Jurkat, Clone E6-1 (cell line): ENCODE data around the gene TBX5.

Experiments
- DNase-seq: peaks from one replicate; pipeline ENCODE4 v3.0.0-alpha.2; 2011; ENCODE audit warnings: low read depth, low spot score
- H3K4me3 ChIP-seq: 2 replicates; pipeline ENCODE4 v1.5.1; 2011; ENCODE audit warnings: mild to moderate bottlenecking, low read length, control low read depth, moderate library complexity

TBX5 gene

DNA sequence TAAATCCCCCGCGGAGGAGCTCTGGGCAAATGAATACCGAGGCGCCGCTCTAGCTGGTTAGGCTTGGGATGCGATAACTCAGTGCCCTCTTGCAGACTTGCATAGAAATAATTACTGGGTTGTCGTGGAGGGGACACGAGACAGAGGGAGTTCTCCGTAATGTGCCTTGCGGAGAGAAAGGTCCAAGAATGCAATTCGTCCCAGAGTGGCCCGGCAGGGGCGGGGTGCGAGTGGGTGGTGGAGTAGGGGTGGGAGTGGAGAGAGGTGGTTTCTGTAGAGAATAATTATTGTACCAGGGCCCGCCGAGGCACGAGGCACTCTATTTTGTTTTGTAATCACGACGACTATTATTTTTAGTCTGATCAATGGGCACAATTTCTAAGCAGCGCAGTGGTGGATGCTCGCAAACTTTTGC is 2.5 kb upstream of the TBX5 start:
- no peak overlapping the region for H3K4me3 ChIP-seq
- DNase-seq, result no peak

DNA sequence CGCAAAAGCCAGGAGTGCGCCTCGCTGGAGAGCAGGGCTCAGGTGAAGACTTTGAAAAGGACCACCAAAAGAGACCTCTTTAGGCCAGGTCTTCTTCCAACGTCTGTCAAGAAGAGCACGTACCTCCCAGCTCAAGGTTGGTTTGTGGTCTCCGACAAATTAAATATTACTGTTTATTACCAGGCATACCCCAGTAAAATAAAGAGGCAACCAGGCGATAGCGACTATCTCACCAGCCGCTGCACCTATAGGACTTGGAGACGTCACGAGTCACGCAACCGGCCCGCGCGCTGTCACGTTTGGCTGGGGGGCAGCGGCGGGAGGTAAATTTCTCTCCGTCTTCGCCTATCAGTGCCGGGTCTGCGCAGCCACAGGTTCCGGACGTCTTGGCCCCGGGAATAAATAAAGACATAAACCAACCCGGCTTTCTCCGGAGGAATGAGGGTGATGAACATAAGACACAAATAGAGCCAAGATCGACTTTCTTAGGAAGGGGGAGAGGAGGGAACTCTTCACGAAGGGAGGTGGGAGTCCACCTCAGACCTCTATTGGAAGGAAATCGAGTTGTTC is 2.0 kb upstream of the TBX5 start:
- no peak overlapping the region for H3K4me3 ChIP-seq
- no peak for DNase-seq

DNA sequence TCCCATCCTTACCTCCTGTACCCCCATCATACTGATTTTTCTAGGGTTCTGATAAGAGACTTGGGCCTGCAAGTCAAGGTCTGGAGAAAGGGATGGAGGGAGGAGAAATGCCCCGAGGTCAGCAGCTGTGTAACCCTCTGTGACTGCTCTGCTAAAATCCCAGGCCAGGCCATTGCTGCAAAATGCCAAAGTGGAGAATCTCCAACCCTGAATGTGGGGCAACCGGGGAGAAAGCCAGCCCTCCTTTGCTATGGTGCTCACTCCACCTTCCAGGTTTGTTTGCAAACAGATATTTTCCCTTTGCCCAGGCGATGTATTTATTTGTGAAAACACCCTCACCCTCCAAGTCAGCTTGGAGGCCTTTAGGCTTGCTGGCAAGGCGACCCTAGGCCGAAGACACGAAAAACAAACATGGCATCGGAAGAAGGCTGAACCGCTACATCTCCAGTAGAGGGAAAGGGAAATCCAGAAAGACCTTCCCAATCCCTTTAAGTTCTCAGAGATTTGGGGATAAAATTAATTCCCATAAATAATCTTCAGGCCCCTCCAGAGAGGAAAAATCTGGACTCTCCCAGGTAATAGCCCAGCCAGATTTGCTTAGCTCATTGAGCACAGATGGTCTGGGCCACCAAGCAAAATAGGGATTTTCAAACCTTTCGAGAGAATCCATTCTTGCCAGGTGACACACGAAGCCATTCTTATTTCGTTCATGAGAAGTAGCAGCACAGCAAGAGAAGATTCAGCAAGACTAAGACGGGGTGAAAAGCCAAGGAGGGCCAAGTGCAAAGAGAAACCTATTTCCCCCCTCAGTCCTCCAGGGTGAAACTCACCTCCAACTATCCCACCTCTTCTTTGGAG is 1.3 kb upstream of the TBX5 start:
- H3K4me3 ChIP-seq, result no peak overlapping the region
- no peak for DNase-seq

DNA sequence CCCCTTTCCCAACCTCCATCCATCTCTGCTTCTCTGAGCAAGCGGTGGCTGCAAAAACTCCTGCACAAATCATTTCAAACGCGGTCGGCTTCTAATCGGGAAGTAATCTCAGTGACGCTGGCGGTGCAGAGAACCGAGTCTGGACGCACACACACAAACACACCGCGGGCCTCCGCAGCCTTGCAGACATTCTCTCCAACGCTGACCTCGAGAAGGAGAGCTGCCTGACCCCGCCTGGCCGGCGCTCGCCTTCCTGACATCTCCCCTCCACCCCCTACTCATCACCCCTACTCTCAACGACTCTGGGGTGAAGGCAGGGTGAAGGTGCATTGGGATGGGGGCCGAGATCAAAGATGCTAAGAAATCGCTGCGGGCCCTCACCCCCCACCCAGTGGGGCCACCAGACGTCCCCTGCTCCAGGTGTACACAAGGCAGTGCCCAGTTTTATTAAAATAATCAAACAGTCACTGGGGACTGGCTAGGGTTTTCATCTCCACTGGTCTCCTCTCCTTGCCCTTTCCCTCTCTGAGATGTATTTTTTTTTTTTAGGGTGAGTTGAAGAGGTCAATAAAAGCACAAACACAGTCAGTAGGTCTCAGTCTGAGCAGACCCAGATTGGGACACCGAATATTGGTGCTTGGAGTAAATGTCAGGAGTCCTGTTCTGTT is 506 bp upstream of the TBX5 start:
- DNase-seq, result no peak
- H3K4me3 ChIP-seq, result no peak overlapping the region

DNA sequence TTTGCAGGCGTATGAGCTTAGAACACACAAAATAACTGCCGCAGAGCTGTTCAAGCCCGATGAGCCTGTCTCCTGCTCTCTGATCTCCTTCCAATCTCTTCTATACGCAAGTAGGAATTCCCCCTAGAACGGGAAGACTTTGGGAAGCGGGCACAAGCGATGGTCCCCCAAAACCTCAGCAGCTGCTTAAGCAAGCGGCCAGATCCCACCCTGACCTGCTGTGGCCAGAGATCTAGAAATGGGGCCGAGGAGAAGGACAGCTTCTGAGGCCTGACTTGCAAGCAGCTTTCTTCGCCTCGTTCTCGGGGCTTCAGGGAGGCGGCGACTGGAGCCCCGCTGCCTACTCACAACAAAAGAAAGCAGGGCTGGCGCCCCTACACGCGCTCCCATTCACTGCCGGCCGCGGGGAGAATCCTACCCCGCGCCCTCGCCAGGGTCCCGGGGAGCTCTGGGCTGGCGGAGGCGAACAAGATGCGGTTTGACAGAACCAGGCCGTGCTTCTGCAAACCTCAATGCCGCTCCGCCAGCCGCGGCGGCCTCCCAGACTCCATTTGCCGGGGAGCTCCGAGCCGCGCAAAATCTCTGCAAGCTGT is 922 bp downstream of the TBX5 start:
- H3K4me3 ChIP-seq, result no peak overlapping the region
- DNase-seq, result no peak

DNA sequence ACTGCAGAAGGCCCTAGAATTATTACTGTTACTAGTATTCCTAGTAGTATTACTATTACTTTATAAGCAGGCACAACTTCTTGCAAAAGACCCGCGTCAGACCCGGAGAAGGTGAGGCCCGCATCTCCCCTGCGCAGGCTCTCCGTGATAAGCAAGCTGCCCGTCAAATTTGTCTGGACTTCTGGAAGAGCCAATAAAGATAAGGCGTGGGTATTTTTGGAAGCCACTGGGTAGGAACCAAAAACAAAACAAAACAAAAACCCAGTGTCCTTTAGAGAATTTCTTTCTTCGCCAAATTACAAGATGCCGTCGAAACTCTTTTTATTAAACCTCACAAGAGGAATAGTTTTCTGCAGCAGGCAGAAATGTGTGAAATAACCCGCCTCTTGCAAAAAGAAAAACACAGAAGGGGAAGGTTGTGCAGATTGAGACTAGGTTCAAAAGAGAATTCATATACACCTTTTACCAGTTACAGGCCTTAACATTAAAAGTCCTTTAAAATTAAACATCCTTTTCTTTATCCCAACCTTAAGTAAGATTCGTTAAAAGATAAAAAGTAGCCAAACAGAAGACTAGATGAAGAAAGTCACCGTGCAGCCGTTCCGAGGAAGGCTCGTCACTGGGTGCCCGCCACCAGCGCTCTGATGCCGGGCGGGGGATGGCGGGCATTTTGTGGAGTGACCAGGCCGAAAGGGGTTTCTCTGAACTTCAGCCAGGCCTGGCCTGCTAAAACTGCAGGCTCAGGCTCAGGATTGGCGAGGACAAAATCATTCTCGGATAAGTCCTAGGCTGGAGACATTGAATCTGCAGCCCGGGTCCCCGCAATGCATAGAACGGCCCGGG is 1.6 kb downstream of the TBX5 start:
- no peak overlapping the region for H3K4me3 ChIP-seq
- no peak for DNase-seq

DNA sequence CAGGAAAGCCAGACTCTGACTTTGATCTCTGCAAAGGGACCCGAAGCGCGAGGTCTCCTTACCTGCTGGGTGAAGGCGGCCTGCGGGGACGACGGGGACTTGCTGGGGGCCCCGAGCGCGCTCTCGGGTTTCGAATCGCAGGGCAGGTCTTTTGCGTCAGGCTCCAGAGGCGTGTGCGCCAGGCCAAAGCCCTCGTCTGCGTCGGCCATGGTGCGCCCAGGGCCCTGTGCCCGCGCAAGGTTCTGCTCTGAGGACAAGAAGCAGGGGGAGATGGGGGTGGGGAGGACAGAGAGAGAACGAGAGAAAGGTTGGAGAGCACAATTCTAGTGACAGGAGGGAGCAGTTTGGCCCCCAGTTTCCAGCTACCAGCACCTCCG is 2.3 kb downstream of the TBX5 start:
- DNase-seq, result no peak

DNA sequence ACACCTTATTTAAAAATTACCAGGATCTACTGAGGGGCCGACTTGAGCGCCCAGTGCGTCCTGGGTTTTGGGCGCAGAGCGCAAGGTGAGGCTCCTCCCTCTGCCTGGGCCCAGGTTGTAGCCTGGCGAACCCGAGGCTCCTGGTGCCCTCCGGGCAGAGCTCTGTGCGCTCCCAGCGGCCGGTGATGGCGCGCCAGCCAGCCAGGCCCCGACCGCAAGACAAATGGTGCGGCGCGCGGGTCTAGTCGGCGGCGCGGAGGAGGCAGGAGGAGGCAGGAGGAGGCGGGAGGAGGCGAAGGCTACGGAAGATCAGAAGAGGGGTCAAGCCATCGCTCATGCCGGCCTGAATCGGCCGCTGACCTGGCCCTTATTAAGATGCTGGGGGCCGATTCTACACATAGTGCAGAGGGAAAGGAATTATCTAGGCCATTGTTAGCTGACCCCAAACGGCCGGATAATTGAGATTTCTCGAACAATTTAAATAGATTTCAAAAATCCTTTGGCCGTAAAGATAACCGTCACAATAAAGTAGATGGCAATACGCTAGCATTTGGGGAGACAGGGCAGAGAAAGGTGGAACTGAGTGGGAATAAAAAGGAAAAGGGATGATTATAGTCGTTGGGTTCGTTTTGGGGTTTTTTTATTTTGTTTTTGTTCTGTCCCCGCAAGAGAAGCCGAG is 2.8 kb downstream of the TBX5 start:
- no peak for DNase-seq
- no peak overlapping the region for H3K4me3 ChIP-seq

More for the DNA sequence above, 2.3 kb downstream of the TBX5 start:
- H3K4me3 ChIP-seq, result no peak overlapping the region

DNA sequence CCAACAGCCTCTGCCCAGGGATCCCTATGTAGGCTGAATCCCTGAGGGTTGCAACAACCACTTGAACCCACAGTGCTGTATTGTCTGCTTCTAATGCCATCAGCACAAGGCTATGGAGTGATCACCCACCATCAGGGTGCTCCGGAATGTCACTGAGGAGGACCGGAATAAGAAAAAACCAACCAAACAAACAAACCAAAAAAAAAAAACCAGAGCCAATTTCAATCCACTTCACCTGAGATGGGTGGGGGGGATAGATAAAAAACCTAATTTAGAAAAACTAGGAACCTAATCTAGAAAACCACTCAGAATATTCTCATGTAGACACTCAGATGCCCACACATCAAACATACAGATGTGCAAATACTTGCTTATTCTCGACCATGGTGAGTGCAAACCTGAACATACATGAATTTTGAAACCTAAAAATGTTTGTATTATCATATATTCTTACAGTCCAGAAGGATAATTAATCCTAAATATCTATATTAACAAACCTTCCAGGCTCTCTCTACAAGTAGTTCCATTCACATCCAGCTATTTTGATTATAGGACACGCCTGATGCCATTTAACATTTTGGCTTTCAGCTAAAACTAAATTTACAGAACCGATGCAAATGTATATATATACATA is 3.7 kb downstream of the TBX5 start:
- H3K4me3 ChIP-seq, result no peak overlapping the region
- no peak for DNase-seq

DNA sequence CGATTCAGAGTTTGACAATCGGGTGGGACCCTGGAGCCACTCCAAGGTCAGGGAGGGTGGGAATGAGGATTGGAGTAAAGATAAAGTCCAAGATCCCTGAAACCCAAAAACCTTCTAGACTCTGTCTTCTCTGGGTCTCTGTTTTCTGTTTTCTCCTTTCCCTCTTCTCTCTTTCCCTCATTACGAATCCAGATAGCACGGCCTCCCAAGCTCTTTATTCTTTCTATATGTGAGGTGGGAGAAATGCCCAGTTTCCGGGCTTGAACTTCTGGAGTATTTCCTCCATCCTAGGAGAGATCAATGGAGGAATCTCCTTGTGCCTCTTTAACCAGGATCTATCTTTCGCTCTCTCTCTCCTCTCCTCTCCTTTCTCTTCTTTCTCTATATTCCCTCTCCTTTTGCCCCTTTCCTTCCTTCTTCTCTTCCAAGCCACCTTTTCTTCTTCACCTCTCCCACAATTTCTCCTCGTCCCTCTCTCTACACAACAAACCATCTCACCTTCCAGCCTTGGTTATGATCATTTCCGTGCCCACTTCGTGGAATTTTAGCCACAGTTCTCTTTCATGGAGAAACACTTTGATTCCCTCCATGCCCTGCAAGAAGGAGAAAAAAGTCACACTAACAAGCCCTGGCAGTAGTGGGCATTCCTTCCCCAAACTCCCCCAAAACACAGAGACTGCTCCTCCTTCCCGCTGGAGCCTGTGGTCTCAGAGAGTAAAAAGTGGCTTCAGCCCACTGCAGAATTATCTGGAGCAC is 4.4 kb downstream of the TBX5 start:
- no peak overlapping the region for H3K4me3 ChIP-seq
- no peak for DNase-seq

DNA sequence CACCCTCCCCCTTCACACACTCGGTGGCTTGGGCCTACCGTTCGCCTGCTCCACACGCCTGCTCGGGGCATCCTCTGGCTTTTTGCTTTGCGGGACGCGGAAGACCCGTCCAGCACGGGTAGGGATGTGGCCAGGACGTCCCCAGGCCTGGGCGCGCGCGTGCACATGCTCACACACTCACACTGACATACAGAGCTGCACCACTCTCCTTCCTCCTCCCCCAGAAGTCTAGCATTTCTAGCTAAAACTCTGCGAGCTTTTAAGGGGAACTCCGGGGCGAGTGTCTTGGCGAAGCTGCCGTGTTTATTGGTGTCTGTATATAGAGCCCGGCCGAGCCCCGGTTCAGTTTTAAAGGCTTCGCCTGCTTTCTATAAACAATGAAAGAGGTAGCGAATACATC is 5.0 kb downstream of the TBX5 start:
- no peak for DNase-seq
- H3K4me3 ChIP-seq, result no peak overlapping the region

DNA sequence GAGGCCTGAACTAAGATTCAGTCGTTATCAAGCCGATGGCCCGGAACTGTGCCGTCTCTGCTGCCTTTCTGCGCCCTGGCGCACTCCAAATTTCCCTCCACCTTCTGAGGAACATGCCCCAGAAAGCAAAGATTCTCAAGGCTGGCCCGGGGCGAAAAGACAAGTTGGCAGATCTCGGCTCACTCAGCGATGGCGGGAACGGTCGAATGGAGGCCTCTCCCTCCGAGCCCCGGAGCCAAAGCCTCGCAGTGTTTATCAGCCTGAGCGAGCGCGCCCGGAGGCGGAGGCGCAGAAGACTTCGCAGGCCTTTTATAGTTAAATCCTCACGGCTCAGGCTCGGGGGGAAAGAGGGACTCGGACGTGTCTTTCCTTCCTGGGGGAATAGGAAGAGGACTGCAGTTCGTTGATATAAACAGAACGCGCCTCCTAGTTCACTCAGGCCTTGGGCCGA is 5.6 kb downstream of the TBX5 start:
- no peak overlapping the region for H3K4me3 ChIP-seq
- DNase-seq, result no peak

DNA sequence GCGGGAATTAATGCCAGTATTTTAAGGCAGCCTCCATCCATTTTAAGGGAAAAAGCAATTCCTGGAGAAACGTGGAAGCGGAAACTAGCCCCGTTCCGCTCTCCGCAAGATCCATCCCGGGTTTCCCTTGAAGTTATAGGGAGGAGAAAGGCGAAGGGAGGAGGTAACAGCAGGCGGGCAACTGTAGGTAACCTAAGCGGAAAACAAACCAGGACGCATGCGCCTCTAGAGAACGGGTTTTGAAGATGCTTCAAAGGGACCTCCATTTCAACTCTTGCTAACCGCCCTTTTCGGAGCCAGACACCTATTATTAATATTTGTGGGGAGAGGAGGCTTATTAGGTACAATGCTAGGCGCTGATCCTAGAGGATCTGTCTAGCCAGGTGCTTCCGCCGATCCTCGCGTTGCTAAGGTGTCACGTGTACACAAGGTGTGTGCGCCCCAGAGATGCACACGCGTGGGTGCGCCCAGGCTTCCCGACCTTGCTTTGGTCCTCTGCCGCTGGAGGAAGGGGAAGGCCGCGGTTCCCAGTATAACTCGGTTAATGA is 6.2 kb downstream of the TBX5 start:
- H3K4me3 ChIP-seq, result no peak overlapping the region
- no peak for DNase-seq

DNA sequence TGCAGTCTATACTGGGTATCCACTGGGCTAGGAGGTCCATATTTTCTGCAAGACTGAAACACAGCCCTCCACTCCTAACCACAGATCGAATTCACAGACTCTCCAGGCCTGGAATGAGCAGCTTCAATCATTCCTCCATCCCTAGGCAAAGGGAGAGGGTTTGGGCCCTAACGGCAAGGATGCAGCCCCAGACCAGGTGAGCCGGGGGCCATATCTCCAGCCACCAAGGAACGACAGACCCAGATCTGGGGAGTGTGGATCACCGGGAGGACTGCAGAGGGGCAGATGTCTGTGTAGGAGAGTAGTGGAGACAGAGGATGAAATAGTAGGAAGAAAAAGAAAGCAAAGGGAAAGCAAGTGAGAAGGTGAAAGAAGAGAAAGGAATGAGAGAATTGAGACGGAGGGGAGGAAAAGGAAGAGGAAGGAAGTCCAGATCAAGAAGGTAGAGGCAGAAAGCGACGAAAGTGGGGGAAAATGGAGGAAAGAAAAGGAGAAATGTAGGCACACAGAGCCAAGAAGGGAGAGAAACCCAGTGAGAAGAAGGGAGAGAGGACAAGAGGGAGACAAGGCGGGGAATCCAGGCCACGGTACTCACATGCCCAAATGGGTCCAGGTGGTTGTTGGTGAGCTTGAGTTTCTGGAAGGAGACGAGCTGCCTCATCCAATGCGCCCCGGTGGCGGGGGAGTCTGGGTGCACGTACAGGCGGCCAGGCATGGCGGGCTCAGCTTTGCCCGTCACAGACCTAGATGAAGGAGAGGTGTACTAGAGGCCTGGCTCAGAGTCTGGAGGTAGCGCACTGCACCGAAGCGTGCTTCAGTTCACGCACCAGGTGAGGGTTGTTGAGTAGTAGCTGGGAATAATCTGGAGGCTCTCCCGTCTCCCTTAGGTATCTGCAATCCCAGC is 7.7 kb downstream of the TBX5 start:
- no peak overlapping the region for H3K4me3 ChIP-seq
- DNase-seq, result no peak

DNA sequence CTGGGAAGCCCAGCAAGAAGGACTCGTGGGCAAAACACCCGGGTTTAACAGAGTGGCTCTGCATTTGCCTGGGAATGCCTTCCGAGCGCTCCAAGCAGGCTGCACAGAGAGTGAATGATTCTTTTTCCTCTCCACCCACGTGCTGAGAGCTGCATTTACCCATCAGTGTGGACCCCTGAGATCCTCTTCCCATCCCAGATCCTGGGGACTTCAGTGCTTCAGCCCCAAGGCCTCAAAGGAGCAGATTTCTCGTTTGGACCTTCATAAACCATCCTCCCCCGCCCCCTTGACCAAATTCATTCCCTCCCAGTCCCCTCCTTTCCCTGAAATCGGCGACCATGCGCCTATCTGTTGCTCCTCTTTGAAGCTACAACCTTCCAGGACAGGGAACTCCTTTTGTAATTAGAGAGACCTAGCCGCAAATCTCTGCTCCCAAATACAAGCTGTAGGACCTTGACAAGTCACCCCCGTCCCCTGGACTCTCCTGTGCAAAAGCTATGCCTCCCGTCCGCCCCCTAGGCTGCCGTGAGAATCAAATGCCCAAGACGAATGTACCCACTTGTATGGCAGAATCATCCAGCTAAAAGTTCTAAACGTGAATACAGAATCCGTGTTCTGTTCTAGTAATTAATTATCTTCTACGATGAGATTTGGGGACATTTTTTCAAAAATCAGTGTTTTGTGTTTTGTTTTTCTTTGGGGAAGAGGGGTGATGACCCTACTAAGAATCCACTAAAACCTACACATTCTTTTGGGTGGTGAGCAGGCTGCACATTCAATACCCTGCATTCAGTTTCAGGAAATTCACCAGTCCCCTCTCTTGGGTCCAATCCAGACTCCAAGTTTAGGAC is 8.8 kb downstream of the TBX5 start:
- no peak overlapping the region for H3K4me3 ChIP-seq

More for the DNA sequence above, 8.8 kb downstream of the TBX5 start:
- no peak for DNase-seq
